MM.1S (cell line): Measurements from ENCODE around the gene FGFR4.

Source experiments
- DNase-seq: peaks from one replicate; pipeline ENCODE4 v3.0.0-alpha.2; 2015
- H2AFZ ChIP-seq: fragments of 300-600 bp; sonication (generic); 2 replicates; pipeline ENCODE4 v1.6.0; 2016; ENCODE audit warnings: antibody characterized with exemption, low read length
- H3F3A ChIP-seq: fragments of 300-600 bp; sonication (generic); 2 replicates; pipeline ENCODE4 v1.6.1; 2016; ENCODE audit warnings: mild to moderate bottlenecking, antibody characterized with exemption, low read length, moderate library complexity, mixed read lengths; ENCODE audit not compliant: insufficient read depth
- H3K27ac ChIP-seq: fragments of 300-600 bp; sonication (generic); 2 replicates; pipeline ENCODE4 v1.5.1; 2016; ENCODE audit warnings: mild to moderate bottlenecking, low read length
- H3K27me3 ChIP-seq: fragments of 300-600 bp; sonication (generic); replicated peaks from 2 replicates; pipeline ENCODE4 v1.6.0; 2016; ENCODE audit warnings: low read length; ENCODE audit not compliant: insufficient read depth
- H3K36me3 ChIP-seq: fragments of 300-600 bp; sonication (generic); replicated peaks from 2 replicates; pipeline ENCODE4 v1.6.1; 2016; ENCODE audit warnings: mild to moderate bottlenecking, low read length, mixed read lengths; ENCODE audit not compliant: insufficient read depth
- H3K4me1 ChIP-seq: fragments of 300-600 bp; sonication (generic); 2 replicates; pipeline ENCODE4 v1.6.1; 2016; ENCODE audit warnings: low read length, mixed read lengths
- H3K4me2 ChIP-seq: fragments of 300-600 bp; sonication (generic); 2 replicates; pipeline ENCODE4 v1.6.0; 2016; ENCODE audit warnings: low read depth, low read length
- H3K4me3 ChIP-seq: fragments of 300-600 bp; sonication (generic); 2 replicates; pipeline ENCODE4 v1.5.1; 2016; ENCODE audit warnings: low read length, mixed read lengths
- H3K79me2 ChIP-seq: fragments of 300-600 bp; sonication (generic); 2 replicates; pipeline ENCODE4 v1.6.1; 2016; ENCODE audit warnings: mixed run types, low read length, mixed read lengths
- H3K9ac ChIP-seq: fragments of 300-600 bp; sonication (generic); 2 replicates; pipeline ENCODE4 v1.6.1; 2016; ENCODE audit warnings: low read length, mixed read lengths
- H3K9me2 ChIP-seq: fragments of 300-600 bp; sonication (generic); replicated peaks from 2 replicates; pipeline ENCODE4 v1.6.1; 2016; ENCODE audit warnings: mild to moderate bottlenecking, low read length, mixed read lengths; ENCODE audit not compliant: insufficient read depth
- H3K9me3 ChIP-seq: fragments of 300-600 bp; sonication (generic); replicated peaks from 2 replicates; pipeline ENCODE4 v1.6.1; 2016; ENCODE audit warnings: mild to moderate bottlenecking, low read length, mixed read lengths; ENCODE audit not compliant: insufficient read depth
- H4K20me1 ChIP-seq: fragments of 300-600 bp; sonication (generic); 2 replicates; pipeline ENCODE4 v1.6.1; 2016; ENCODE audit warnings: mild to moderate bottlenecking, low read length, moderate library complexity, mixed read lengths; ENCODE audit not compliant: insufficient read depth
- EZH2 ChIP-seq: fragments of 300-600 bp; sonication (generic); optimal IDR thresholded peaks from 2 replicates; pipeline ENCODE3; 2017; ENCODE audit warnings: low read depth, mild to moderate bottlenecking, antibody characterized with exemption, low read length, mixed read lengths
- EZH2phosphoT487 ChIP-seq: fragments of 300-600 bp; sonication (generic); IDR thresholded peaks from 2 replicates; pipeline ENCODE4 v1.6.1; 2018; ENCODE audit warnings: antibody characterized with exemption, low read length
- TF ChIP-seq, protein P1 (sequence below): fragments of 300-600 bp; sonication (generic); IDR thresholded peaks from 2 replicates; pipeline ENCODE4 v1.5.1; 2016; ENCODE audit warnings: antibody characterized with exemption, low read length, mixed read lengths

FGFR4 gene

DNA sequence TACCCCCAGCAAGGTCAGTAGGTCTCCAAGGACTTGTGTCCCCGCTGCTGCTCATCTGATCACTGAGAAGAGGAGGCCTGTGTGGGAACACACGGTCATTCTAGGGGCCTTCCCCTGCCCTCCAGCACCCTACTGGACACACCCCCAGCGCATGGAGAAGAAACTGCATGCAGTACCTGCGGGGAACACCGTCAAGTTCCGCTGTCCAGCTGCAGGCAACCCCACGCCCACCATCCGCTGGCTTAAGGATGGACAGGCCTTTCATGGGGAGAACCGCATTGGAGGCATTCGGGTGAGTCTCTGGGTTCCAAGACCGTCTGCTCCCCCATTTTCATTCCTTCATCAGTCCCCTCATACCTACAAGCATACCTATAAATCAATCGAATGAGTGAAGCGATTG is 4.1 kb downstream of the FGFR4 start:
- Histone ChIP-seq H4K20me1 (no peaks in the 10 kb centered on the region), H3K9me3 (no peaks in the 10 kb centered on the region), H3K27ac (no peak overlapping the region), H3K79me2 (no peaks in the 10 kb centered on the region), H3K27me3 (peaks cover 22% of the 10 kb centered on the region), H2AFZ (no peak overlapping the region), H3K4me2 (no peak overlapping the region), H3K36me3 (no peaks in the 10 kb centered on the region), H3K4me3 (no peak overlapping the region), H3K9ac (no peak overlapping the region), H3F3A (peaks cover 10% of the 10 kb centered on the region), H3K9me2 (no peaks in the 10 kb centered on the region), H3K4me1 (peaks cover 5% of the 10 kb centered on the region; the same call in 1 of the 2 replicates)
- TF ChIP-seq, protein P1, sequence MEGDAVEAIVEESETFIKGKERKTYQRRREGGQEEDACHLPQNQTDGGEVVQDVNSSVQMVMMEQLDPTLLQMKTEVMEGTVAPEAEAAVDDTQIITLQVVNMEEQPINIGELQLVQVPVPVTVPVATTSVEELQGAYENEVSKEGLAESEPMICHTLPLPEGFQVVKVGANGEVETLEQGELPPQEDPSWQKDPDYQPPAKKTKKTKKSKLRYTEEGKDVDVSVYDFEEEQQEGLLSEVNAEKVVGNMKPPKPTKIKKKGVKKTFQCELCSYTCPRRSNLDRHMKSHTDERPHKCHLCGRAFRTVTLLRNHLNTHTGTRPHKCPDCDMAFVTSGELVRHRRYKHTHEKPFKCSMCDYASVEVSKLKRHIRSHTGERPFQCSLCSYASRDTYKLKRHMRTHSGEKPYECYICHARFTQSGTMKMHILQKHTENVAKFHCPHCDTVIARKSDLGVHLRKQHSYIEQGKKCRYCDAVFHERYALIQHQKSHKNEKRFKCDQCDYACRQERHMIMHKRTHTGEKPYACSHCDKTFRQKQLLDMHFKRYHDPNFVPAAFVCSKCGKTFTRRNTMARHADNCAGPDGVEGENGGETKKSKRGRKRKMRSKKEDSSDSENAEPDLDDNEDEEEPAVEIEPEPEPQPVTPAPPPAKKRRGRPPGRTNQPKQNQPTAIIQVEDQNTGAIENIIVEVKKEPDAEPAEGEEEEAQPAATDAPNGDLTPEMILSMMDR: no peak
- TF ChIP-seq EZH2 (no peak), EZH2phosphoT487 (no peak)
- DNase-seq: no peak

DNA sequence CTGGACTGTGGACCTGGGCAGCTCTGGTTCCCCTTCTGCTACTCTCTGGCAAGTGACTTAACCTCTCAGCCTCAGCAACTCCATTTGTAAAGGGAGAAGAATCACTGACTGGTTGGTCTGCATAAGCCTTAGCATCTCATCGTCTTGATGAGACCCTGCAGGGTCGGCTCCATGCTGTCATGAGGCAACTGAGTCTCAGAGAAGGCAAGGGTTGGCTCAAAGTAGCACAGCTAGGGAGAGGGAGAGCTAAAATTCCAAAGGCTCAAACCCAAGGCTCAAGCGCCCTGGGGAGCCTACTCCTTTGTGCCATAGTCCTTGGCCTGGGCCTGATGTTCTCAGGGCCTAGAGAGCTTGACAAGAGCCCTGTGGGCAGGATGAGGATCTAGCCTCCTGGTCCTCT is 4.5 kb downstream of the FGFR4 start:
- Histone ChIP-seq H4K20me1 (no peaks in the 10 kb centered on the region), H3K27me3 (peaks cover 24% of the 10 kb centered on the region), H3K4me3 (no peak overlapping the region), H3K27ac (no peak overlapping the region), H3K9ac (no peak overlapping the region), H3K4me1 (peaks cover 5% of the 10 kb centered on the region; the same call in 1 of the 2 replicates), H3F3A (peaks cover 6% of the 10 kb centered on the region), H2AFZ (no peak overlapping the region), H3K36me3 (no peaks in the 10 kb centered on the region), H3K9me3 (no peaks in the 10 kb centered on the region), H3K4me2 (no peak overlapping the region), H3K79me2 (no peaks in the 10 kb centered on the region), H3K9me2 (no peaks in the 10 kb centered on the region)
- DNase-seq: no peak
- no peak for TF ChIP-seq EZH2
- TF ChIP-seq, protein P1: no peak
- no peak for TF ChIP-seq EZH2phosphoT487

DNA sequence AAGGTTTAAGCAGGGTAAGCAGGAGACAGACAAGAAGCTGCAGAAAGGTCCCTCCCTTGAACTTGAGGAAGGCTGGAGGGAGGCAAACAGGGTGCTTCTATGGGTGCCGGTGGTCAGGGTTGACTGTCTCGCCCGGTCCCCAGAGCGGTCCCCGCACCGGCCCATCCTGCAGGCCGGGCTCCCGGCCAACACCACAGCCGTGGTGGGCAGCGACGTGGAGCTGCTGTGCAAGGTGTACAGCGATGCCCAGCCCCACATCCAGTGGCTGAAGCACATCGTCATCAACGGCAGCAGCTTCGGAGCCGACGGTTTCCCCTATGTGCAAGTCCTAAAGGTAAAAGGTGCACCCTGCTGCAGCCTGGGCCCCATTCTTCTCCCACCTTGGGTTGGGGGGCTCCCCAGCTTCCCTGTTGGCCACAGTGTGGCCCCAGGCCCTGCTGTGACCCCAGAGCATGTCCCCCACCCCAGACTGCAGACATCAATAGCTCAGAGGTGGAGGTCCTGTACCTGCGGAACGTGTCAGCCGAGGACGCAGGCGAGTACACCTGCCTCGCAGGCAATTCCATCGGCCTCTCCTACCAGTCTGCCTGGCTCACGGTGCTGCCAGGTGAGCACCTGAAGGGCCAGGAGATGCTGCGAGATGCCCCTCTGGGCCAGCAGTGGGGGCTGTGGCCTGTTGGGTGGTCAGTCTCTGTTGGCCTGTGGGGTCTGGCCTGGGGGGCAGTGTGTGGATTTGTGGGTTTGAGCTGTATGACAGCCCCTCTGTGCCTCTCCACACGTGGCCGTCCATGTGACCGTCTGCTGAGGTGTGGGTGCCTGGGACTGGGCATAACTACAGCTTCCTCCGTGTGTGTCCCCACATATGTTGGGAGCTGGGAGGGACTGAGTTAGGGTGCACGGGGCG is 5.7 kb downstream of the FGFR4 start:
- H3K9me3 ChIP-seq: no peaks in the 10 kb centered on the region
- TF ChIP-seq EZH2phosphoT487 (no peak), EZH2 (no peak)
- TF ChIP-seq, protein P1: no peak
- H3K4me3 ChIP-seq: no peak overlapping the region
- no peak overlapping the region for H3K9ac ChIP-seq
- peaks cover 24% of the 10 kb centered on the region for H3K27me3 ChIP-seq
- no peaks in the 10 kb centered on the region for H3K36me3 ChIP-seq
- no peaks in the 10 kb centered on the region for H3F3A ChIP-seq
- H3K9me2 ChIP-seq: no peaks in the 10 kb centered on the region
- H3K79me2 ChIP-seq: no peaks in the 10 kb centered on the region
- no peaks in the 10 kb centered on the region for H4K20me1 ChIP-seq
- DNase-seq: no peak
- H2AFZ ChIP-seq: no peak overlapping the region
- no peak overlapping the region for H3K27ac ChIP-seq
- H3K4me2 ChIP-seq: no peak overlapping the region
- H3K4me1 ChIP-seq: peaks cover 2% of the 10 kb centered on the region; the same call in 1 of the 2 replicates
